Head of caudate nucleus (tissue), 42 donors: ENCODE data around the gene TRPC6.

Source experiments
- DNase-seq, 42 donors: peaks; one replicate each; pipeline versions ENCODE4 v3.0.0 to v3.0.0-alpha.2; 2020 to 2021; ENCODE audit warnings: mixed read lengths in 7 of 42
- intact Hi-C: fragments of 100-400 bp; cut with DNase I; formaldehyde crosslinking; loops from one replicate; pipeline ENCODE4 v1.15.0; 2022

TRPC6 gene

DNA sequence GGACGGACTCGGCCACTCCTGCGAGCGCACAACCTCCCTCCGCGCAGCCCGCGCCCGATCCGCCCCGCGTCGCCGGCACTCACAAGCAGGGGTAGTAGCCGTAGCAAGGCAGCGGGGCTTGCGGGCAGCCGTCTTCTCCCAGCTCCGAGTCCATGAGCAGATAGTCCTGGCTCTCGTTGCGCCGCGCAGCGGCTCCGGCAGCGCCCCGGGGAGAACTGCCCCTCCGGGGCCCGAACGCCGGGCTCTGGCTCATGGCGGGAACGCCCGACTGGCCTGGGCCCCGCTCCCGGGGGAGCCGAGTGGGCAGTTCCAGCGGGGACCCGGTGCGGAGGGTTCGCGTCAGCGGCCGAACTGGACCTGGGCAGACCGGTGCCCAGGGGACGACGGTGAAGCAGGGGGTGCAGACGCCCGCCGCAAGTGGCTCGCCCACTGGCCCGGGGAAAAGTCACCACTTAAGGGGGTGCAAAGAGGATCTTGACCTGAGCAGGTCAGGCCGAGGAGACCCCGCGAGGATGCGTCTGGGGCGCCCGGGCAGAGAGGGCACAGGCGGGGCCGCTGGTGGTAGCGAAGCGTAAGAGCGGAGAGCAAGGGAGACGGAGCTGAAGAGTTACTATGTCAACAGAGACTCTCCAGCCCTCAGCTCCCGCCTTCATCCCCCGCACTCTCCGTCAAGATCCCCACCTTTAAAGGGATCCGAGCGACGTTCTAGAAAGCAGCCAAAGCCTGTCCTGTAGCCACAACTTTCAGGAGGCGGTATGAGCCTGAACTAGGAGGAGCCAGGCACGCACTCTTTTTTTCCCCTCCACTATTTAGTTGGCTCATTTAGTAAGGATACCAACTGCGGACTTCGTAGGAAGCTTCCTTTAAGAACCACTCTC lies at the start of gene TRPC6:
TRPC6 (minus strand) TSS at position 757 of the 878 bp plus-strand sequence; CDS start at position 253, 504 bp downstream.
- peak in 11 of 42 donors; percentile 2 to 38 (median 16) for DNase-seq
- intact Hi-C loops: no loop called here

DNA sequence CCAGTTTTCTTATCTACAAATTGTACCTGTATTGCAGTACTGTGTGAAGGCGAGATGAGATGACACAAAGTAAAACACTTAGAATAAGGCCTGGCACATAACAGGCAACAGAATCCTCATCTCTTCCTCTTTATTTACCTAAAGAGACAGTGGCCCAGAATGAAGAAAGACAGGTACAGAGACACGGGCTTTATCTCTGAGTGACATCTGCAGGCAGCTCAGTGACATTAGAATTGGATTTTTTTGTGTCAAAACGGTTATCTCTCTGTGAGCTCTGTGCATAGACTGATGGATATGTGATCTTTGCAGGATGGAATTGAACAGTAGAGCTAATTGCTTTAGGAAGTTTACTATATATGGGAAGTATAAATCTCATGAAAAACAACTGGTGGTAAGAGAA lies 36.2 kb upstream of the TRPC6 start:
- intact Hi-C loops: no loop called here
- no peak for DNase-seq

DNA sequence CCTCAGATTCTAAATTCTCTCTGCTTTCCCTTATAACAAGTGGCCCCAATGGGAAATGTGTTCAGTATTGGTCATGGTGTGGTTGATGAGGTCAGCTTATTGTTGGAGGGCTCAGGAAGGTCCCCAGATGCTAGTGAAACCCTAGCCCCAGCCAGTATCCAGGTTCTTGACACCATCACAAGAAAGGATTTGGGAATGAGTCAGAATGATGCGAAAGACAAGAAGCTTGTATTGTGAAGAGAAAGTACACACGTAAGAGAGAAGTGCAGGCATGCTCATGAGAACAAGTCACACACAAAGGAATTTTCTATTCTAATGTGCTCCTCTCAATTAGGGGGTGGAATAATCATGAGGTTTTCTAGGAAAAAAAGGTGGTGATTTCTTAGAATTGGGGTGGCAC lies 34.9 kb upstream of the TRPC6 start:
- DNase-seq: peak in 1 of 42 donors; percentile 9
- intact Hi-C loops: no loop called here

DNA sequence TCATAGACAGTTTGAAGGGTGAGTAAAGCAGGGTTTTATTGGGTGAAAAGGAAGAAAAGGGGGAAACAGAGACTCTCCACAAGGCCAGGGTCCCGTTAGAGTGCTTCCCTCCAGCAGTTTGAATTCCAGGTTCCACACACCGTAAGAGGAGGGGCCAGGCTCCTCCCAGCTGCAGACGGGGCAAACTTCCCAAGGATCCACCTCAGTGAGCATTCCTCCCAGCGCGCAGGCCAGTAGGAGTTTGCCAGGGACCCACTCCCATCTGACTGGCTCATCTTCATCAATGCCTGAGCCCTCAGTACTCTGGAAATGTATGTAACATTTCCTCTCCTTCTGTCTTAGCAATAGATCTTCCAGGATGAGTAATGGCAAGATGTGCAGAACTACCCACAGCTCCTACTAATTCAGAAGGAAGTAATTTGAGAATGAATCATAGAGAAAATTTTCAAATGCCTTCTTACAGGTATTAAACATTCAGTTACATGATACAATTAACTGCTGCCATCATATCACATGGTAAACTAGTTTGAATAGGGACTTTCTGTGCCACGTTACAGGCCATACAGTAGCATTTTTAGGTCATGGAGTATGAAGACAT lies 34.0 kb upstream of the TRPC6 start:
- intact Hi-C loops: no loop called here
- peak in 4 of 42 donors; percentile 3 to 44 (median 8) for DNase-seq

DNA sequence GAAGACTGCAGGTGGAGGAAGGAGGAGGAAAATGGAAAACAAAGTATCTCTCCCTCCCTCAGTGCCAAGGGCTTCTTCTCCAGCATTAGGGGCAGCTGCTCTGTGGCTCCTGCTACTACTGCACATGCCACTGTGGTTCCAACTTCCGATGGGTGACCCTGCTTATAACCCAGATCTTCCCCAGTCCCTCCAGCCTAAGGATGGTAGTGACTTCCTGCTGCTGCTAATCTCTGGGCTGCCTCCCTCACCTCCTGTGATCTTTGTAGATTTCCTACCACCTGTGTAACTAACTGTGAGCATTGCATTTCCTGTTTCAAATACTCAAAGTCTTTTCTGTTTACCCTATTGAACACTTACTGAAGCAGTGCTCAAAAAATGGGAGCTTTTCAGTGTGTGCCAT lies 28.7 kb upstream of the TRPC6 start:
- intact Hi-C loops: no loop called here
- DNase-seq: no peak

DNA sequence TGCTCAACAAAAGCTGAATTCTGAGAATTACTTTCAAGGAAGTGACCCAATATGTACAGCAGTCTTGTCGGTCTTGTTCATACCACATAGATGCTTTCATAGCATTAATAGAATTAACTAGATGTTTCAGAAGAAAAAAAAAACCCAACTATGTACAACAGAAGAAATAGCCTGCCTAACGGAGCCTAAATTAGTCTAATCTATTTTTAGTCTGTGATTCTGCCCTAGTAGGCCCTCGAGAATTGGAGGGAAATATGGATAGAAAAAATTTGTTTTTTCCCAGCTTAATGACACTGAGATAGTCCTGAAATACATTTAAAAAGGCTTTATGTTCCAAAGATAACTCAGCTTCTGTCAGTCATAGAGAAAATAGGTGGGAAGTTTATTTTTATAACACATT lies 17.1 kb upstream of the TRPC6 start:
- intact Hi-C loops: no loop called here
- DNase-seq: no peak

DNA sequence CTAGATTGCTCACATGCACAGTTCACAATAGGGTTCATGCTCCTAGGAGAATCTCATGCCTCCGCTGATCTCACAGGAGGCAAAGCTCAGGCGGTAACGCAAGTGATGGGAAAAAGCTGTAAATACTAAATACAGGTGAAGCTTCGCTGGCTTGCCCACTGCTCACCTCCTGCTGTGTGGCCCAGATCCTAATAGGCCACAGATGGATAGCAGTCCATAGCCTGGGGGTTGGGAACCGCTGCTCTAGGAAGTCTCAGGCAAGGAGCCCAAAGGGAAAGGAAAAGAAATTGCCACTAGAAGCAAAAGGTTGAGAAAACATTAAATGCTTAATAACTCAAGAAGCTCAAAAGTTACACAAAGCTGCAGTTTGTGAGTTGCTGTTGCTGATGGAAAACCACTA lies 3.2 kb upstream of the TRPC6 start:
- intact Hi-C loops: no loop called here

DNA sequence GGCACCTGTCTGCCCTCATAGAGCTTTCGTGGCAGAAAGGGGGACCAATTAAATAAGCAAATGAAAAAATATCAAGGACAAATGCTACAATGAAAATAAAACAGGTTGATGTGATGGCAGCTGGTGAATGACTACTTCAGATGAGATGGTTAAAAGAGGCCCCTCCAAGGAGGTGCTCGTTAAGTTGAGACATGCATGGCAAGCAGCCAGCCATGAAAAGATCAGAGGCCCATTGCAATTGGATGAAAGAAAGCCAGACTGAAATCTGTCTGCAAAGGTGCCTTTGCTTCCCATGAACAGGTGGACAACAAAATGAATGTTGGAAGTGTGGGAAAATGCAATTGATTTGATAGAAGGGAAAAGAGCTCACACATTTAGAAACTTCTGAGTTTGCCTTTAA lies 848 bp upstream of the TRPC6 start:
- no peak for DNase-seq
- intact Hi-C loops: no loop called here

More for the DNA sequence above, 3.2 kb upstream of the TRPC6 start:
- no peak for DNase-seq

DNA sequence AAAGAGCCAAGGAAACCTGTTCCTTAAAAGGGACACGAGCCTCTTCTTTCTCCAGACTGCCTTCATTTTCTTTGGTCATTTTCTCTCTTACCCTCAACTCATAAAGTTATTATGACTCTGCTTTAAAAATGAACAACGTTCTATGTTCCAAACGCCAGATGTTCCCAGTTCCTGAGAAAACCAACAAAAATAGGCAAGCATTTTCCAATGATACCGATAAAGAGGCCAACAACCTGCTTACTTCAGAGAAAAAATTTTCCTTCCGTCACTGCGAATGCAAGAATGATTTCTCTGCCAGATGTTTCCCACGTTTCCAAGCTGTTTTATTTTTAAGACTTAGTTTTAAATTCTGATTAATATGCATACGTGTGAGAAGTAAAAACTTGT lies 315 bp upstream of the TRPC6 start:
- no peak for DNase-seq
- intact Hi-C loops: no loop called here

DNA sequence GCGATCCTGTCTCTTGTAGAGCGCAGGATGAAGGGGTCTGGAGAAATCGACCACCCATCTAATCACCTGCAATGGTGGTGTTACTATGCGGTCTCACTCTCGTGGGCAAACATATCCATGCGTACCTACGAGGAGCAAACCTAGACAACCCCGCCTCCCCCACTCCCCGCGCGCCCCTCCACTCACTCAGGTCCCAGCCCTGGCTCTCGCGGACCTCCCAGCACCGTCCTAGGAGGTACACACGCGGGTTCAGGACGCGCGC lies 887 bp downstream of the TRPC6 start:
- intact Hi-C loops: no loop called here

DNA sequence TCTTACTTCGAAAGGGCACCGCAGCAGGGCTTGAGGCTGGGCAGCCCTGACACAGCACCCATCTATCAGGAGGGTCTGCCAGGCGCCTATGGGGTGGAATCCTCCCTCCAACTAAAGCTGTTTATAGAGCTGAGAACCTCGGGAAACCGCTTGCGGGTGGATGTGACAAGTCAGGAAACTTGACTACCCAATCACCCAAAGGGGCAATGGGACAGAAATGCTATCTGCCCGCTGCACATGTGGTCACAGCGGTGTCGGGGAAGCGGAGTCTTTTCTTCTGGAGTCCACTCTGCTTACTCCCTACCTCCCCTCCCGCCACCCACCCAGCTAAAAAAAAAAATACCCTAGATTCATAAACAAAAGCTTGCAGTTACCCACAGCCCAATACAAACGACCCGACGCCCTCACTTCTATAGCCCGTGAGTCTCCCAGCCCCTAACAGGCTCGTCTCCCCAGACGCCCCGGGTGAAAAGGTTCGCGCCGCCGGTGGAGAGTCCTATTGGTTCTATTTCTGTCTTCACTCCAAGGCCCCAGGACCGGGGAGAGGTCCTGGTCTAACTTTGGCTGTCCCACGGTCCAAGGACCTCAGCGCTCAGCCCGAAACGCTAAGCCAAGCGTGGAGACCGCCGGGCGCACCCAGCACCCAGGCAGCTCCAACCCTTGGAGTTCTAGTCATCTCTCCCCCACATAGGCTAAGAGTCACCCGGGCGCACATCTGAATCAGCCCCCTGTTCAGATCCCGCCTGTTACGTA lies 1.4 kb downstream of the TRPC6 start:
- DNase-seq: peak in 5 of 42 donors; percentile 1 to 24 (median 4)
- intact Hi-C loops: no loop called here

More for the DNA sequence above, 887 bp downstream of the TRPC6 start:
- no peak for DNase-seq

DNA sequence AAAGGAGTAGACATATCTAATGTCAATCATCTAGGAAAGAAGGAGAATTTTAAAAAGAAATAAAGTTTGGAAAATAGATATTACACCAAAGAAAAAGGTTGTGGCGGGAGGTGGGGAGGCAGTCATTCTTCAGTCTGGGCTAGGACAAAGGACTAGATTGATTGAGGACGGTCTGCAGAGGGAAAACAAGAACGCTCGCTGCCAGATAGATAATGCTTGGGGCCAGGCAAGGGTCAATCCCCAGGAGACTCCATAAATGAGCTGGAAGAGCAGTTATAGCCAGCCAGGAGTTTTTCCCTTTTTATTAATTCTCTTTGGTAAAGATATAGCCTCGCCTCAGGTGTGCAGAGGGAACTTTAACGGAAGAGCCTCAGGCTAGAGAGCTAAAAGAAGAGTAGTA lies 6.3 kb downstream of the TRPC6 start:
- DNase-seq: no peak
- intact Hi-C loops: no loop called here

DNA sequence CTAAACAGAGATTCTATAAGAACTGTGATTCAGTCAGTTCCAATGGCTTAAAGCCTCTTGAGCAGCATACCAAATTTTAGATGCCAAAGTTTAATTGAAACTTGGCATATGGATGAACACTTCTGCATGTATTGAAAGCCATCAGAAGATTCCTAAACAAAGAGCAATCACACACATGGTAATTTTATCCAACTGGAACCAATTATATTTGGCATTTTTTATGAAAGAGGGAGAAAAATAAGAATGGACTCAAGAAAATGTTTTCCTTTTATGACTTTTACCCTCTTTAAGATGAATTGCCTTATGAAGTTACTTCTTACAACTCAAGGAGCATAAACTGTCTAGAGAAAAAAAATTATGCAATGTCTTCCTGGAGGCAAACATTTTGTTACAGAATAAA lies 7.4 kb downstream of the TRPC6 start:
- intact Hi-C loops: no loop called here

DNA sequence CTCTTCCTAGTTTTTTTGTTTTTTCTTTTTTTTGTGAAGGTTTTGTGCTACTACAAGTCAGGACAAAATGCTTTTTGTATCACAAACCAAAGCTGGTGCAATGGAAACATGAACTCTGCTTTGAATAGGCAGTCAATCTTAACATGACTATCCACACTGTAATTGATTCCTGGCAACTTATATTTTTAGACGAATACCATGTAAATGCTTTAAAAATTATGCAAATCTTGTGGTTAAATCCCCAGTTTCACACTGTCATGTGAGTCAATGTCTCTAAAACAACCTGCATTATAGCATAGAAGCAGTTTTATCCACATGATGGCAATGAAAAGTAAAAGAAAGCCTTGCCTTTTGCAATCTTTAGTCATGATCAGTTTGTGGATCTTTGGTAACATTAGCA lies 8.9 kb downstream of the TRPC6 start:
- DNase-seq: no peak

More for the DNA sequence above, 7.4 kb downstream of the TRPC6 start:
- DNase-seq: no peak

DNA sequence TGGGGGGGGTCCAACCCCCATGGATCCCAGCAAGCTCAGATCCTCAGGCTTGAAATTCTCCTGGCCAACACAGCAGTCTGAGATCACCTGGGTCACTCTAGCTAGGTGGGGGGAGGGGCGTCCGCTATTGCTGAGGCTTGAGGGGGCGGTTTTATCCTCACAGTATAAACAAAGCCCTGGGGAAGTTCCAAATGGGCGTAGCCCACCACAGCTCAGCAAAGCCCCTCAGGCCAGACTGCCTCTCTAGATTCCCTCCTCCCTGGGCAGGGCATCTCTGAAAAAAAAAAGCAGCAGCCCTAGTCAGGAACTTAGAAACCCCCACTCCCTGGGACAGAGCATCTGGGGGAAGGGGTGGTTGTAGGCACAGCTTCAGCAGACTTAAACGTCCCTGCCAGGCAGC lies 16.7 kb downstream of the TRPC6 start:
- no peak for DNase-seq
- intact Hi-C loops: no loop called here

More for the DNA sequence above, 8.9 kb downstream of the TRPC6 start:
- intact Hi-C loops: no loop called here

DNA sequence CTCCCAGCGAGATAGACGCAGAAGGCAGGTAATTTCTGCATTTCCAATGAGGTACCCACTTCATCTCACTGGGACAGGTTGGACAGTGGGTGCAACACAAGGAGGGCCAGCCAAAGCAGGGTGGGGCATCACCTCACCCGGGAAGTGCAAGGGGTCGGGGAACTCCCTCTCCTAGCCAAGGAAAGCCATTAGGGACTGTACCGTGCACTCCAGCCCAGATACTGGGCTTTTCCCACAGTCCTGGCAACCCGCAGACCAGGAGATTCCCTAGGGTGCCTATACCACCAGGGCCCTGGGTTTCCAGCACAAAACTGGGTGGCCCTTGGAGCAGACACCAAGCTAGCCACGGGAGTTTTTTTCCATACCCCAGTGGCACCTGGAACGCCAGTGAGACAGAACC lies 17.2 kb downstream of the TRPC6 start:
- intact Hi-C loops: no loop called here
- DNase-seq: no peak

DNA sequence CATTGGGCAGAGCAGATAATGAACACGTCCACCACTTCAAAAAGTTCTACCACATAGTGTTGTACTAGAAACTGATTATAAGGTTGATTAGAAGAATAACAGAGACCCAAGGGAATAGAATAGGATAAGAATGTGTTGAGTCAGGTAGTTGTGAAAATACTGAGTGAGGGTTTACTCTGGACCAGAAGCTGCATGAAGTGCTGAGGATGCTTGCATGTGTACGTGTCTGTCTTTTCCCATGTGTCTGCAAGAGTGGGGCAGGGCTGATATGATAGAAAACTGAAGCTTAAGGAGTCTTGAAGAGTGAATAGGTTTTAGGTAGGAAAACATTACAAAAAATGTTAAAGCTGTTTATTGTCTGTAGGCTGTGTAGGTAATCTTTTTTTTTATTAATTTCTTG lies 20.6 kb downstream of the TRPC6 start:
- no peak for DNase-seq
- intact Hi-C loops: no loop called here

DNA sequence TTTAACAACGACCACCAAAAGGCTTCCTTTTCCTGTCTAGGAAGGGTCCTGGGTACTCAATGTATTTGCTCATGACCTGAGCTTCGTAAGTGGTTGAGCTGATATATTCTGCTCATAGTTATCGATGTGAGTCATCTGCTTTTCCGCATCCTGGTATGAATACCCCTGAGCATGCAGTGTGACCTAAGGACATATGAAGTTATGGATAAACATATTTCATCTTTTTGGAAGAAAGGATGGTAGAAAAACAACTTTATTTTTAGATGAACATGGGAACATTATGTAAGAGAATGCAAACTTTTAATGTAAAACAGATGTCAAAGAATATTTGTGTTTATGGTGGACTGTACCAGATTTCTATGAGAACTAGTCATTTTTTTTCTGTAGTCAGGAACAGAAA lies 28.4 kb downstream of the TRPC6 start:
- intact Hi-C loops: no loop called here
- DNase-seq: no peak

DNA sequence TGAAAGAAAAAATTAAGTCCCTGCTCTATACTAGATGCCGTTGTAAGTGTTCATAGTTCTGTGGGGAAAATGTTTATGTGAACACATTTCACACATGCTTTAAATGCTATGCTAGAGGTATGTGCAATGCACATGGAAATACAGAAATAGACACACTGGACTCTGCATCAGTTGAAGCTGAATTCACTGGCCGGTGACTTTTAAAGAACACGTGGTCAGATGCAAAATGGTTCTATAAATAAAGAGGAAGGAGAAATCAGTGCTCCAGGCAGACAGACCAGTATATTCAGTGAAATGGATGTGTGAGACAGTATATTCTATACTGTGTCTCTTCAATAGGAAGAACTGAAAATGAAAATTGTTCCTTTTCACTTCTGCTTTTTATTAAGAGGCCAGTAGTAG lies 29.9 kb downstream of the TRPC6 start:
- no peak for DNase-seq
- intact Hi-C loops: no loop called here

DNA sequence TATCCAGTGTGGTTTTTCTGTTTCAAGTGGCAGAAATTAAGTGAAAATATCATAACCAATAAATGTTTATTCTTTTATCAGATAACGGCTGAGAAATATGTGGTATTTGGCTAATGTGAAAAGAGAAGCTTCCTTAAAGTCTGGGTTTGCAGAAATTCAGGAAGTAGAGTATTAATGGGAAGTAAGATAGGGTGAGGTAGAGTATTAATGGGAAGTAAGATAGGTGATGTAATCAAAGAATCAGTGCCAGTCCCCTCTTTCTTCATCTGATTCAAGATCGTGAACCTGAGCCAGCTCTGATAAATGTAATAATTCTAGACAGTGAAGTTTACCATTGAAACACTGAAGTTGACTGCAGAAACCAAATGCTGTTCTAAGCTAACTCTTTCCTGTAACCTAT lies 30.9 kb downstream of the TRPC6 start:
- intact Hi-C loops: no loop called here
- no peak for DNase-seq
